Subcutaneous abdominal adipose tissue (tissue), 5 donors: ENCODE measurements around the gene EDDM3A.

Experiments
- H3K27ac ChIP-seq: one replicate; pipeline ENCODE4 v1.7.0; 2013; ENCODE audit warnings: low read depth, mild to moderate bottlenecking, inconsistent platforms, low read length, moderate library complexity
- H3K27me3 ChIP-seq, 5 donors: one replicate each; pipeline ENCODE4 v1.7.0; 2013; ENCODE audit warnings: low read length in 5 of 5, inconsistent platforms in 1 of 5; ENCODE audit not compliant: control insufficient read depth in 5 of 5, insufficient read depth in 4 of 5
- H3K36me3 ChIP-seq, 5 donors: one replicate each; pipeline ENCODE4 v1.7.0; 2013; ENCODE audit warnings: low read length in 5 of 5; ENCODE audit not compliant: control insufficient read depth in 5 of 5, insufficient read depth in 5 of 5
- H3K4me1 ChIP-seq, 5 donors: one replicate each; pipeline ENCODE4 v1.7.0; 2013; ENCODE audit warnings: low read length in 5 of 5, mild to moderate bottlenecking in 3 of 5, moderate library complexity in 1 of 5; ENCODE audit not compliant: control insufficient read depth in 5 of 5, insufficient read depth in 5 of 5
- H3K4me3 ChIP-seq, 5 donors: one replicate each; pipeline ENCODE4 v1.7.0; 2013; ENCODE audit warnings: low read length in 5 of 5, low read depth in 1 of 5
- H3K9ac ChIP-seq, 5 donors: one replicate each; pipeline ENCODE4 v1.7.0; 2013; ENCODE audit warnings: low read length in 5 of 5, mild to moderate bottlenecking in 4 of 5, moderate library complexity in 3 of 5
- H3K9me3 ChIP-seq, 5 donors: one replicate each; pipeline ENCODE4 v1.7.0; 2013; ENCODE audit warnings: low read length in 5 of 5; ENCODE audit not compliant: control insufficient read depth in 5 of 5
- donor health status: healthy.
- donor health status: healthy.
- donor health status: healthy.
- donor health status: healthy.
- donor health status: healthy.

The EDDM3A gene

DNA sequence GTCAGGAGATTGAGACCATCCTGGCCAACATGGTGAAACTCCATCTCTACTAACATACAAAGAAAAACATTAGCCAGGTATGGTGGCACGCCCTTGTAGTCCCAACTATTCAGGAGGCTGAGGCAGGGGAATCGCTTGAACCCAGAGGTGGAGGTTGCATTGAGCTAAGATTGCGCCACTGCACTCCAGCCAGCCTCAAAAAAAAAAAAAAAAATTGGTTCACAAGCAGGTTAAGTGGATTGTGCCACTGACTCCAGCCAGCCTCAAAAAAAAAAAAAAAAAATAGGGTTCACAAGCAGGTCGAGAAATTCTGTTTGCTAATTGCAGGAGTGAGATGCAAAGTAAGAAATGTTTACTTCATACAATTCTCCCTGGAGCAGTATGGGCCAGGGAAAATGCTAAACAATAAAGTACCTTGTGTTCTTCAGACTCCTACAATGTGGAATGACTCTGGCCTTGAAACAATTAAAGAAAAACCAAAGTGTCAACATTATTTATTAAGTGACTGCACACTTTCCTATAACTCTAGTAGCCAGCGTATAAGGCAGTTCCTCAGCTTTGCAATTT is 28.7 kb downstream of the EDDM3A start:
- Histone ChIP-seq H3K36me3 (no peaks in the 10 kb centered on the region), H3K27ac (no peak overlapping the region), H3K9me3 (no peaks in the 10 kb centered on the region), H3K27me3 (no peaks in the 10 kb centered on the region), H3K9ac (no peak overlapping the region), H3K4me3 (no peak overlapping the region), H3K4me1 (no peaks in the 10 kb centered on the region)

DNA sequence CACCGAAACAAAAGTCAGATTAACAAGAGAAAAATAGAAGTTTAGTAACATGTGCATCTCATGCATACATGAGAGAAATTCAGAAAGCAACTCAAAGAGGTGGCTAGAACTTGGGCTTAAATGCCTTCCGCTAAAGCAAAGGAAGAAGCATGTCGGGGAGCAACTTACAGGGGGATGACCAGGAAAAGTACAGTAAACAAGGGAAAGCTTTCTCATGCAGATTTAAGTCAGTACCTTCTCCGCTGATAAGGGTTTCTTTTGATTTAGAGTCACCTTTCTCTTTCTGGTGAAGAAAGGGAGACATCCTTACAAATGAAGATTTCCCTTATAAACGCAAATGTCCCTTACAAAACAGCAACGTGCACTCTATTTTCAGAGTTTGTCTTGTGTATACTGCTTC is 29.4 kb downstream of the EDDM3A start:
- Histone ChIP-seq H3K27me3 (no peaks in the 10 kb centered on the region), H3K4me1 (no peaks in the 10 kb centered on the region), H3K36me3 (no peaks in the 10 kb centered on the region), H3K9ac (no peak overlapping the region), H3K4me3 (no peak overlapping the region), H3K9me3 (no peaks in the 10 kb centered on the region), H3K27ac (no peak overlapping the region)

DNA sequence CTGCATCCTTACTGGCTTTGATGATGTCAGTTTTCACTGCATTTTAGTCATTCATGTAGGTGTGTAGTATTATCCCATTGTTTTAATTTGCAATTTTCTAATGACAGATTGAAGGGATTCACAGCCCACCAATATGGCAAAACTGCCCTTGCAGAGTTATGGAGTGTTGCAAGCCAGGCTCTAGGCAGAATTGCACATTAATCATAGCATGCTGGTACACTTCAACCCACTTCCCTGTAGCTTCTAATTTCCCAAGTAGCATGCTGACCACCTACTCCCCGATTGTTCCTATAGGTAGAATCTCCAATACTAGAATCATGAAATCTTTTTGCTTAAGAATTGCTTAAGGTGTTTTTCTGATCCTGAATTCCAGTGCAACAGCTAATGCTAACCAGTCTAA is 30.2 kb downstream of the EDDM3A start:
- Histone ChIP-seq H3K27ac (no peak overlapping the region), H3K4me1 (peaks cover 0 to 2% (median 0%) of the 10 kb centered on the region in 5 donors), H3K9me3 (no peaks in the 10 kb centered on the region), H3K36me3 (no peaks in the 10 kb centered on the region), H3K9ac (no peak overlapping the region), H3K27me3 (no peaks in the 10 kb centered on the region), H3K4me3 (no peak overlapping the region)

GRCh38 chr14:20781803-20782202 is 36.1 kb downstream of the EDDM3A start:
- Histone ChIP-seq H3K4me3 (peak overlapping the region; percentile 40 to 65 (median 58)), H3K27me3 (peaks cover 0 to 2% (median 0%) of the 10 kb centered on the region in 5 donors), H3K9ac (peak overlapping the region in 3 of 5 donors; percentile 8 to 41 (median 22)), H3K27ac (peak overlapping the region; percentile 30), H3K4me1 (peaks cover 0 to 20% (median 0%) of the 10 kb centered on the region in 5 donors), H3K36me3 (no peaks in the 10 kb centered on the region), H3K9me3 (no peaks in the 10 kb centered on the region)

GRCh38 chr14:20782280-20782890 is 36.7 kb downstream of the EDDM3A start:
- peak overlapping the region in 2 of 5 donors; percentile 8 to 41 for H3K9ac ChIP-seq
- H3K27me3 ChIP-seq = peaks cover 0 to 2% (median 0%) of the 10 kb centered on the region in 5 donors
- H3K4me1 ChIP-seq = peaks cover 0 to 20% (median 0%) of the 10 kb centered on the region in 5 donors
- H3K27ac ChIP-seq = peak overlapping the region; percentile 30
- H3K4me3 ChIP-seq = peak overlapping the region in 4 of 5 donors; percentile 55 to 65 (median 58)
- H3K36me3 ChIP-seq = no peaks in the 10 kb centered on the region
- H3K9me3 ChIP-seq = no peaks in the 10 kb centered on the region

GRCh38 chr14:20787025-20787424 is 41.3 kb downstream of the EDDM3A start:
- Histone ChIP-seq H3K4me3 (no peak overlapping the region), H3K9me3 (no peaks in the 10 kb centered on the region), H3K4me1 (peaks cover 0 to 29% (median 3%) of the 10 kb centered on the region in 5 donors), H3K27me3 (no peaks in the 10 kb centered on the region), H3K27ac (no peak overlapping the region), H3K36me3 (no peaks in the 10 kb centered on the region), H3K9ac (no peak overlapping the region)

- H3K27ac ChIP-seq = no peak overlapping the region
- H3K4me1 ChIP-seq = peaks cover 0 to 23% (median 3%) of the 10 kb centered on the region in 5 donors
- H3K4me3 ChIP-seq = no peak overlapping the region
- H3K9ac ChIP-seq = no peak overlapping the region
- H3K27me3 ChIP-seq = no peaks in the 10 kb centered on the region
- H3K9me3 ChIP-seq = no peaks in the 10 kb centered on the region
- H3K36me3 ChIP-seq = no peaks in the 10 kb centered on the region
Observed at GRCh38 chr14:20789230-20789813, 43.6 kb downstream of the EDDM3A start.

DNA sequence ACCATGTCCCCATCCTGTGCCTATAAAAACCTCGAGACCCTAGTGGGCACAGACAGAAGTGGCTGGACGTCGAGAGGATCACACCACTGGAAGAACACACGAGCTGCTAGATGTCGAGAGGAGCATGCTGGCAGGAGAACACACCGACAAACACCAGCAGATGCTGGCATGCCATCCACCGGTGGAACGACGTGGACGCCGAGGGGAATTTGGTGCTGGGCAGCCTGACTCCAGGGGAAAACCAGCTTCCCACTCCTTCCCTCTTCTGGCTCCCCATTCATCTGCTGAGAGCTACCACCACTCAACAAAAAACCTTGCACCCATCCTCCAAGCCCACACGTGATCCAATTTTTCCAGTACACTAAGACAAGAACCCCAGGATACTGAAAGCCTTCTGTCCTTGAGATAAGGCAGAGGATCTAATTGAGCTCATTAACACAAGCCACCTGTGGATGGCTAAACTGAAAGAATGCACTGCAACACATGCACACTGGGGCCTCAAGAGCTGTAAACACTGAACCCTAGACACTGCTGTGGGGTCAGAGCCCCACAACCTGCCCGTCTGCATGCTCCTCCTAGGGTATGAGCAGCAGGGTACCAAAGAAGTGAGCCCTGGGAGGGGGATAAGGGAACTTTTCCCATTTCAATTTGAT is 44.9 kb downstream of the EDDM3A start:
- Histone ChIP-seq H3K9ac (no peak overlapping the region), H3K4me3 (no peak overlapping the region), H3K36me3 (no peaks in the 10 kb centered on the region), H3K4me1 (peaks cover 3 to 23% (median 5%) of the 10 kb centered on the region in 5 donors), H3K27me3 (no peaks in the 10 kb centered on the region), H3K9me3 (no peaks in the 10 kb centered on the region), H3K27ac (no peak overlapping the region)

GRCh38 chr14:20791187-20791586 is 45.5 kb downstream of the EDDM3A start:
- Histone ChIP-seq H3K27ac (no peak overlapping the region), H3K4me1 (peaks cover 3 to 23% (median 5%) of the 10 kb centered on the region in 5 donors), H3K27me3 (no peaks in the 10 kb centered on the region), H3K36me3 (no peaks in the 10 kb centered on the region), H3K9ac (no peak overlapping the region), H3K4me3 (no peak overlapping the region), H3K9me3 (no peaks in the 10 kb centered on the region)

DNA sequence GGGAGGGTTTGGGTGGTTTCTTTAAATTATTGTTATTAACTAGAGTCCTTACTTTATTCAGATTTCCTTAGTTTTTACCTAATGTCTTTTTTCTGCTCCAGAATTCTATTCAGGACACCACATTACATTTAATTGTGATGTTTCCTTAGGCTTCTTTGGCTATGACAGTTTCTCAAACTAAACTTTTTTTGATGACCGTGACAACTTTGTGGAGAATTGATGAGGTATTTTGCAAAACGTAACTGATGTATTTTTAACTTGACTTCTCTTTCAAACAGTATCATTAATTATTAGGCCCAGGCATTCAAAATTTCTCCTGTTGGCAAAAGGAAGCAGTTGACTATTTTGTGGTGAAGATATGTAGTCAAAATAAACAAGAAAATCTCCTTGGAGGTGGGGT is 45.9 kb downstream of the EDDM3A start:
- Histone ChIP-seq H3K27me3 (no peaks in the 10 kb centered on the region), H3K4me1 (peaks cover 3 to 21% (median 5%) of the 10 kb centered on the region in 5 donors), H3K9ac (no peak overlapping the region), H3K9me3 (no peaks in the 10 kb centered on the region), H3K36me3 (no peaks in the 10 kb centered on the region), H3K27ac (no peak overlapping the region), H3K4me3 (no peak overlapping the region)
